Measurements from ENCODE around the gene FN3KRP. TPM values are rescaled to one million over a fixed set of nuclear protein-coding genes. Genes with fewer than 3 reads are reported as not detected.
A peak's percentile ranks its signal among the peaks of the same experiment; 100 is the strongest.

Gene FN3KRP
- total and polyA plus RNA-seq, 2 of the 13 experiments (the other 11 are each of a cell fraction or from before 2014, with no cell fraction given): 22.4 to 28.2 TPM

DNA sequence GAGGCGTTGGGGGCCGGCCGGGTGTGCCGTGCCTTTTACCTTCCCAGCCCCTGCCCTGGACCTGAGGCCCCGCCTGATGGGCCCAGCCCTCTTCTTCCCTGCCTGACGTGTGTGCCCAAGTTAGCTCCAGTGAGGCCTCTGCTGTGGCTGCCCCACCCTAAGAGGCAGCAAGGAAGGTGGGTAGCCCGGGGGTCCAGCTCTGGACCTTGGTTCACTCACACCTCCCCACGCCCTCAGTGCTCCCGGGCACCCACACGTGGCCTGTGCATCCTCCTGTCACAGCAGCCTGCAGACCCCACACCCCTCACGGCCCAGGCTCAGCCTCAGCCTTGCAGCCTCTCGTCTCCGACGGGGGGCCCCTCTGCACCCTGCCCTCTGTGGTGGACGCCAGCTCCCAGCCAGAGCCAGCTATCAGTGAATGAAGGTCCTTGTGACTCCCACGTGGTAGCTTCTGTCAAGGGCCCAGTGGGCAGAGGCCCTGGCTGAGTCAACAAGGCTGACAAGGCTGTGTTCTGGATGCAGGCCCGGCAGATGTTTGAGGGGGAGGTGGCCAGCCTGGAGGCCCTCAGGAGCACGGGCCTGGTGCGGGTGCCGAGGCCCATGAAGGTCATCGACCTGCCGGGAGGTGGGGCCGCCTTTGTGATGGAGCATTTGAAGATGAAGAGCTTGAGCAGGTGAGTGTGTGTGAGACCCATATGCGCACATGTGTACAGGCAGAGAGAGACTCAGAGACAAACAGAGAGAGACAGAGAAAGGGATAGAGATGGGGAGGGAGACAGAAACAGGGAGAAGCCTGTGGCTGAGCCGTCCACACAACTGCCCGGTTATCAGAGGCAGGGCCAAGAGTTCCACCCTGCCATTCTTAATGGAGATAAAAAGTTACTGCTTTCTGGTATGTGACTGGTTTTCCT is 21.7 kb downstream of the FN3KRP start (continued):
- TF ChIP-seq, protein P1, sequence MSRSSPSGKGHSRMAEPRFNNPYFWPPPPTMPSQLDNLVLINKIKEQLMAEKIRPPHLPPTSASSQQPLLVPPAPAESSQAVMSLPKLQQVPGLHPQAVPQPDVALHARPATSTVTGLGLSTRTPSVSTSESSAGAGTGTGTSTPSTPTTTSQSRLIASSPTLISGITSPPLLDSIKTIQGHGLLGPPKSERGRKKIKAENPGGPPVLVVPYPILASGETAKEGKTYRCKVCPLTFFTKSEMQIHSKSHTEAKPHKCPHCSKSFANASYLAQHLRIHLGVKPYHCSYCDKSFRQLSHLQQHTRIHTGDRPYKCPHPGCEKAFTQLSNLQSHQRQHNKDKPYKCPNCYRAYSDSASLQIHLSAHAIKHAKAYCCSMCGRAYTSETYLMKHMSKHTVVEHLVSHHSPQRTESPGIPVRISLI (CRISPR knock-in tag; IDR thresholded peaks at IDR 0.05; ENCODE audit: borderline replicate concordance): peak; percentile 83; the same call in 1 of the 2 replicates
- TF ChIP-seq ZBTB38 (CRISPR knock-in tag; IDR thresholded peaks at IDR 0.05) (peak; percentile 99), KAT7 (CRISPR knock-in tag; IDR thresholded peaks at IDR 0.05; ENCODE audit: borderline replicate concordance) (peak; percentile 89), SATB2 (CRISPR knock-in tag; IDR thresholded peaks at IDR 0.05) (peak; percentile 97), ZNF501 (CRISPR knock-in tag; IDR thresholded peaks at IDR 0.05) (peak; percentile 100), SYNCRIP (IDR thresholded peaks at IDR 0.05; ENCODE audit: insufficient read depth, low read depth, low read length) (no peak), MEIS2 (CRISPR knock-in tag; IDR thresholded peaks at IDR 0.05) (peak; percentile 99), TBX2 (CRISPR knock-in tag; IDR thresholded peaks at IDR 0.05; ENCODE audit: borderline replicate concordance) (peak; percentile 98), PTBP1 (IDR thresholded peaks at IDR 0.05; ENCODE audit: low read depth, low read length, poor library complexity, severe bottlenecking) (no peak), SIN3B (IDR thresholded peaks at IDR 0.05; ENCODE audit: low read length) (no peak), PHF21A (CRISPR knock-in tag; IDR thresholded peaks at IDR 0.05) (peak; percentile 99), AHR (CRISPR knock-in tag; IDR thresholded peaks at IDR 0.05) (peak; percentile 98), ZNF557 (CRISPR knock-in tag; IDR thresholded peaks at IDR 0.05) (peak; percentile 99), CENPX (CRISPR knock-in tag; IDR thresholded peaks at IDR 0.05) (no peak), MAFF (IDR thresholded peaks at IDR 0.05; ENCODE audit: low read depth, low read length) (0 out of 2 replicates have a peak, but pooled peaks have one; percentile 28), ELF3 (CRISPR knock-in tag; IDR thresholded peaks at IDR 0.05) (peak; percentile 99), ZNF207 (IDR thresholded peaks at IDR 0.05; ENCODE audit: borderline replicate concordance) (no peak), PHF20 (CRISPR knock-in tag; IDR thresholded peaks at IDR 0.05) (peak; percentile 78), SSRP1 (CRISPR knock-in tag; IDR thresholded peaks at IDR 0.05) (peak; percentile 94), ZNF124 (CRISPR knock-in tag; IDR thresholded peaks at IDR 0.05) (peak; percentile 98), EED (CRISPR knock-in tag; IDR thresholded peaks at IDR 0.05) (peak; percentile 97)
- TF ChIP-seq, protein P2, sequence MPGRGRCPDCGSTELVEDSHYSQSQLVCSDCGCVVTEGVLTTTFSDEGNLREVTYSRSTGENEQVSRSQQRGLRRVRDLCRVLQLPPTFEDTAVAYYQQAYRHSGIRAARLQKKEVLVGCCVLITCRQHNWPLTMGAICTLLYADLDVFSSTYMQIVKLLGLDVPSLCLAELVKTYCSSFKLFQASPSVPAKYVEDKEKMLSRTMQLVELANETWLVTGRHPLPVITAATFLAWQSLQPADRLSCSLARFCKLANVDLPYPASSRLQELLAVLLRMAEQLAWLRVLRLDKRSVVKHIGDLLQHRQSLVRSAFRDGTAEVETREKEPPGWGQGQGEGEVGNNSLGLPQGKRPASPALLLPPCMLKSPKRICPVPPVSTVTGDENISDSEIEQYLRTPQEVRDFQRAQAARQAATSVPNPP (CRISPR knock-in tag; IDR thresholded peaks at IDR 0.05): peak; percentile 98
- TF ChIP-seq, protein P3, sequence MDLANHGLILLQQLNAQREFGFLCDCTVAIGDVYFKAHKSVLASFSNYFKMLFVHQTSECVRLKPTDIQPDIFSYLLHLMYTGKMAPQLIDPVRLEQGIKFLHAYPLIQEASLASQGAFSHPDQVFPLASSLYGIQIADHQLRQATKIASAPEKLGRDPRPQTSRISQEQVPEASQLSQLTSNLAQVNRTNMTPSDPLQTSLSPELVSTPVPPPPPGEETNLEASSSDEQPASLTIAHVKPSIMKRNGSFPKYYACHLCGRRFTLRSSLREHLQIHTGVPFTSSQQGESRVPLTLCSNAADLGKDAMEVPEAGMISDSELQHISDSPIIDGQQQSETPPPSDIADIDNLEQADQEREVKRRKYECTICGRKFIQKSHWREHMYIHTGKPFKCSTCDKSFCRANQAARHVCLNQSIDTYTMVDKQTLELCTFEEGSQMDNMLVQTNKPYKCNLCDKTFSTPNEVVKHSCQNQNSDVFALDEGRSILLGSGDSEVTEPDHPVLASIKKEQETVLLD (CRISPR knock-in tag; IDR thresholded peaks at IDR 0.05; ENCODE audit: low read depth): peak; percentile 93
- TF ChIP-seq, protein P4, sequence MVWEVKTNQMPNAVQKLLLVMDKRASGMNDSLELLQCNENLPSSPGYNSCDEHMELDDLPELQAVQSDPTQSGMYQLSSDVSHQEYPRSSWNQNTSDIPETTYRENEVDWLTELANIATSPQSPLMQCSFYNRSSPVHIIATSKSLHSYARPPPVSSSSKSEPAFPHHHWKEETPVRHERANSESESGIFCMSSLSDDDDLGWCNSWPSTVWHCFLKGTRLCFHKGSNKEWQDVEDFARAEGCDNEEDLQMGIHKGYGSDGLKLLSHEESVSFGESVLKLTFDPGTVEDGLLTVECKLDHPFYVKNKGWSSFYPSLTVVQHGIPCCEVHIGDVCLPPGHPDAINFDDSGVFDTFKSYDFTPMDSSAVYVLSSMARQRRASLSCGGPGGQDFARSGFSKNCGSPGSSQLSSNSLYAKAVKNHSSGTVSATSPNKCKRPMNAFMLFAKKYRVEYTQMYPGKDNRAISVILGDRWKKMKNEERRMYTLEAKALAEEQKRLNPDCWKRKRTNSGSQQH (CRISPR knock-in tag; IDR thresholded peaks at IDR 0.05; ENCODE audit: low read depth): peak; percentile 100
- TF ChIP-seq, protein P5, sequence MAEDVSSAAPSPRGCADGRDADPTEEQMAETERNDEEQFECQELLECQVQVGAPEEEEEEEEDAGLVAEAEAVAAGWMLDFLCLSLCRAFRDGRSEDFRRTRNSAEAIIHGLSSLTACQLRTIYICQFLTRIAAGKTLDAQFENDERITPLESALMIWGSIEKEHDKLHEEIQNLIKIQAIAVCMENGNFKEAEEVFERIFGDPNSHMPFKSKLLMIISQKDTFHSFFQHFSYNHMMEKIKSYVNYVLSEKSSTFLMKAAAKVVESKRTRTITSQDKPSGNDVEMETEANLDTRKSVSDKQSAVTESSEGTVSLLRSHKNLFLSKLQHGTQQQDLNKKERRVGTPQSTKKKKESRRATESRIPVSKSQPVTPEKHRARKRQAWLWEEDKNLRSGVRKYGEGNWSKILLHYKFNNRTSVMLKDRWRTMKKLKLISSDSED (CRISPR knock-in tag; IDR thresholded peaks at IDR 0.05): peak; percentile 93; the same call in 1 of the 2 replicates
